ENCODE results near the gene SIAH3. TPM values are rescaled to one million over a fixed set of nuclear protein-coding genes. Genes with fewer than 3 reads are reported as not detected.

Gene SIAH3
- total RNA-seq, 4 donors from 2014 or later = not detected

DNA sequence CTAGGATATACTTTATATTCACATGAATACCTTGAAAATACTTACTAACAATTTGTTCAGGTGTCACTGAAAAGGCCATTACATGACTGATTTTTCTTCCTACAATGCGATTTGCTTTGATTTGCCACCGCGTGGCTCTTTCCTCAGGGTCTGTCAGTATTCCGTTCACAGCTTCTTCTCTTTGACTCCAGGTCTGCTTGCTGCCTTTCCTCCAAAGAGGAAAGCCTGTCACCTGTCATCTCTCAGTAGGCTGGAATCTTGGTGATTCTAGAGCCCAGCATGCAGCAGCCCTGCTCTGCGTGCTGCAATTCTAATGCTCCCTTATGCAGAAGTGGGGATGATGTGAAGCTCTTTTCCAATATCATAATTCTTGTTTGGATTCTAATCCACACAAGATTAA, 33.6 kb upstream of the SIAH3 start:
- in situ Hi-C loops (cut with MboI; ENCODE audit: low pct_ligation_motif_present in 1 of 4, low pct_unique_long_range_greater_than_20kb in 1 of 4, low sequenced_read_pairs in 3 of 4) (no loop called here), intact Hi-C loops (cut with DNase I; ENCODE audit: low total_unique reads) (no loop called here)
- TF ChIP-seq, protein P1, sequence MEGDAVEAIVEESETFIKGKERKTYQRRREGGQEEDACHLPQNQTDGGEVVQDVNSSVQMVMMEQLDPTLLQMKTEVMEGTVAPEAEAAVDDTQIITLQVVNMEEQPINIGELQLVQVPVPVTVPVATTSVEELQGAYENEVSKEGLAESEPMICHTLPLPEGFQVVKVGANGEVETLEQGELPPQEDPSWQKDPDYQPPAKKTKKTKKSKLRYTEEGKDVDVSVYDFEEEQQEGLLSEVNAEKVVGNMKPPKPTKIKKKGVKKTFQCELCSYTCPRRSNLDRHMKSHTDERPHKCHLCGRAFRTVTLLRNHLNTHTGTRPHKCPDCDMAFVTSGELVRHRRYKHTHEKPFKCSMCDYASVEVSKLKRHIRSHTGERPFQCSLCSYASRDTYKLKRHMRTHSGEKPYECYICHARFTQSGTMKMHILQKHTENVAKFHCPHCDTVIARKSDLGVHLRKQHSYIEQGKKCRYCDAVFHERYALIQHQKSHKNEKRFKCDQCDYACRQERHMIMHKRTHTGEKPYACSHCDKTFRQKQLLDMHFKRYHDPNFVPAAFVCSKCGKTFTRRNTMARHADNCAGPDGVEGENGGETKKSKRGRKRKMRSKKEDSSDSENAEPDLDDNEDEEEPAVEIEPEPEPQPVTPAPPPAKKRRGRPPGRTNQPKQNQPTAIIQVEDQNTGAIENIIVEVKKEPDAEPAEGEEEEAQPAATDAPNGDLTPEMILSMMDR (IDR thresholded peaks at IDR 0.05) = no peak
- TF ChIP-seq POLR2AphosphoS5 (IDR thresholded peaks at IDR 0.05) (no peak), POLR2A (IDR thresholded peaks at IDR 0.05) (no peak), EP300 (IDR thresholded peaks at IDR 0.05; ENCODE audit: low read depth) (no peak)

DNA sequence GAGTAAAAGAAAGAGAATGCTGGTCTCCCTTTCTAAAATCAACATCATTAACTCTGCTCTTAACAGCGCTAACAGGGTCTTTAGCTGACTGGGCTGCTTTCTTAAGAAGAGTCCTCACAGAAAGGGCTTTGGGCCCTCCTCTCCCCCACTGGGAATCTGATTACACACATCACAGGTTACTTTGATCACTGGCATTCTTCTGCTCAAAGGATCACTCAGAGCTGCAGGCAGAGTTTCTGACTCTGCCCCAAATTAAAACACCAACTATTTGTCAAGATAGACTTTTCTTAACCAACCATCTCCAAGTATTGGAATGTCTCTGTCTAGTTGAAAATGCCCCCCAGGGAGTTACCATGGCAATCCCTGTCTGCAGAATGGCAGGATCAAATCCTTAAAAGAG, 31.1 kb upstream of the SIAH3 start:
- Histone ChIP-seq H3K4me1 (no peaks in the 10 kb centered on the region), H3K27me3 (no peaks in the 10 kb centered on the region), H3K36me3 (no peaks in the 10 kb centered on the region), H3K27ac (no peak overlapping the region), H3K4me3 (no peak overlapping the region), H3K9me3 (no peaks in the 10 kb centered on the region)
- no peak for DNase-seq
- intact Hi-C loops (cut with DNase I; ENCODE audit: low total_unique reads) = no loop called here
- in situ Hi-C loops (cut with MboI; ENCODE audit: low pct_ligation_motif_present in 1 of 4, low pct_unique_long_range_greater_than_20kb in 1 of 4, low sequenced_read_pairs in 3 of 4) = no loop called here
- 71 to 75% methylated on average over 1 of the region's 1 CpG for WGBS, 2 donors (ENCODE audit: low coverage in 1 of 2)
- TF ChIP-seq POLR2AphosphoS5 (IDR thresholded peaks at IDR 0.05) (no peak), POLR2A (IDR thresholded peaks at IDR 0.05) (no peak), EP300 (IDR thresholded peaks at IDR 0.05; ENCODE audit: low read depth) (no peak)
- TF ChIP-seq, protein P1 (IDR thresholded peaks at IDR 0.05) = no peak

More for the DNA sequence above, 33.6 kb upstream of the SIAH3 start:
- H3K27me3 ChIP-seq = no peaks in the 10 kb centered on the region
- H3K4me3 ChIP-seq = no peak overlapping the region
- no peaks in the 10 kb centered on the region for H3K36me3 ChIP-seq
- no peaks in the 10 kb centered on the region for H3K4me1 ChIP-seq
- H3K9me3 ChIP-seq = no peaks in the 10 kb centered on the region
- H3K27ac ChIP-seq = no peak overlapping the region
- DNase-seq = no peak
- WGBS, 2 donors (ENCODE audit: low coverage in 1 of 2) = 88 to 93% methylated on average over 5 of the region's 5 CpGs

DNA sequence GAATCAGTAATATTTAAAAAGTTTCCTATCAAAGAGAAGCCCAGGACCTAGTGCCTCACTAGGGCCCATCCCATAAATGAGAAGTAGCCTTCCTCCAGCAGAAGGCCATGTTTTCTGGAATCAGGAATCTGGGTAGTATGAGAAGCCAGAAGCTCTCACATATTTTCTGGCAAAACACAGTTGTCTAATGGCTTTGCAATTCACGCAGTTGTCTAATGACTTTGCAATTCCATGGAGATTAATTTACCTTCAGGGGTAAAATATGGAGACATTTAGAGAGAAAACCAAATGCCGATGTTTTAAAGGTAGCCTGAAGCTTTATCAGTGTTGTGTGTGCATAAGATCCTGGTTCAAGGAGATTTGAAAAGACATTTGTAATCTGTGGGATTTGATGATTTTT, 29.8 kb upstream of the SIAH3 start:
- Histone ChIP-seq H3K27me3 (no peaks in the 10 kb centered on the region), H3K27ac (no peak overlapping the region), H3K4me3 (no peak overlapping the region), H3K9me3 (no peaks in the 10 kb centered on the region), H3K36me3 (no peaks in the 10 kb centered on the region), H3K4me1 (no peaks in the 10 kb centered on the region)
- TF ChIP-seq, protein P1 (IDR thresholded peaks at IDR 0.05) = no peak
- TF ChIP-seq POLR2AphosphoS5 (IDR thresholded peaks at IDR 0.05) = no peak
- TF ChIP-seq EP300 (IDR thresholded peaks at IDR 0.05; ENCODE audit: low read depth) = no peak
- no peak for TF ChIP-seq POLR2A (IDR thresholded peaks at IDR 0.05)
- intact Hi-C loops (cut with DNase I; ENCODE audit: low total_unique reads) = no loop called here
- WGBS, 2 donors (ENCODE audit: low coverage in 1 of 2) = 66 to 87% methylated on average over 2 of the region's 2 CpGs
- DNase-seq = no peak
- in situ Hi-C loops (cut with MboI; ENCODE audit: low pct_ligation_motif_present in 1 of 4, low pct_unique_long_range_greater_than_20kb in 1 of 4, low sequenced_read_pairs in 3 of 4) = no loop called here

DNA sequence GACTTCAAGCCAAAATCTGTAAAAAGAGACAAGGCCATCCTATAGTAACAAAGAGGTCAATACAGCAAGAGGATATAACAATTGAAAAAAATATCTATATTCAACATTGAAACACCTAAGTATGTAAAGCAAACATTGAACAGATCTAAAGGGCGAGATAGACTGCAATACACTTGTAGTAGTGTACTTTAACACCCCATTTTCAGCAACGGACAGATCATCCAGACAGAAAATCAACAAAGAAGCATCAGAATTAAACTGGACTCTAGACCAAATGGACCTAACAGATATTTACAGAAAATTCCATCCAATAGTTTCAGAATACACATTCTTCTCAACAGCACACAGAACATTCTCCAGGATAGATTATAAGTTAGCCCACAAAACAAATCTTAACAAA, 28.7 kb upstream of the SIAH3 start:
- no peak overlapping the region for H3K27ac ChIP-seq
- H3K9me3 ChIP-seq = no peaks in the 10 kb centered on the region
- DNase-seq = no peak
- H3K4me1 ChIP-seq = no peaks in the 10 kb centered on the region
- H3K27me3 ChIP-seq = no peaks in the 10 kb centered on the region
- TF ChIP-seq EP300 (IDR thresholded peaks at IDR 0.05; ENCODE audit: low read depth) = no peak
- TF ChIP-seq POLR2A (IDR thresholded peaks at IDR 0.05) = no peak
- TF ChIP-seq, protein P1 (IDR thresholded peaks at IDR 0.05) = no peak
- TF ChIP-seq POLR2AphosphoS5 (IDR thresholded peaks at IDR 0.05) = no peak
- in situ Hi-C loops (cut with MboI; ENCODE audit: low pct_ligation_motif_present in 1 of 4, low pct_unique_long_range_greater_than_20kb in 1 of 4, low sequenced_read_pairs in 3 of 4) (no loop called here), intact Hi-C loops (cut with DNase I; ENCODE audit: low total_unique reads) (no loop called here)
- whole genome bisulfite sequencing, 2 donors (ENCODE audit: low coverage in 1 of 2) = 53 to 57% methylated on average over 2 of the region's 2 CpGs
- H3K4me3 ChIP-seq = no peak overlapping the region
- no peaks in the 10 kb centered on the region for H3K36me3 ChIP-seq

Measured in transverse colon (tissue), 4 donors.